Measurements from ENCODE around the gene RAB6B.

The RAB6B gene

GRCh38 chr3:133854264-133855001, 41.2 kb downstream of the RAB6B start:
- DNase-seq, result no peak

- DNase-seq, result no peak
Observed at GRCh38 chr3:133853925-133854227, 41.8 kb downstream of the RAB6B start.

DNA sequence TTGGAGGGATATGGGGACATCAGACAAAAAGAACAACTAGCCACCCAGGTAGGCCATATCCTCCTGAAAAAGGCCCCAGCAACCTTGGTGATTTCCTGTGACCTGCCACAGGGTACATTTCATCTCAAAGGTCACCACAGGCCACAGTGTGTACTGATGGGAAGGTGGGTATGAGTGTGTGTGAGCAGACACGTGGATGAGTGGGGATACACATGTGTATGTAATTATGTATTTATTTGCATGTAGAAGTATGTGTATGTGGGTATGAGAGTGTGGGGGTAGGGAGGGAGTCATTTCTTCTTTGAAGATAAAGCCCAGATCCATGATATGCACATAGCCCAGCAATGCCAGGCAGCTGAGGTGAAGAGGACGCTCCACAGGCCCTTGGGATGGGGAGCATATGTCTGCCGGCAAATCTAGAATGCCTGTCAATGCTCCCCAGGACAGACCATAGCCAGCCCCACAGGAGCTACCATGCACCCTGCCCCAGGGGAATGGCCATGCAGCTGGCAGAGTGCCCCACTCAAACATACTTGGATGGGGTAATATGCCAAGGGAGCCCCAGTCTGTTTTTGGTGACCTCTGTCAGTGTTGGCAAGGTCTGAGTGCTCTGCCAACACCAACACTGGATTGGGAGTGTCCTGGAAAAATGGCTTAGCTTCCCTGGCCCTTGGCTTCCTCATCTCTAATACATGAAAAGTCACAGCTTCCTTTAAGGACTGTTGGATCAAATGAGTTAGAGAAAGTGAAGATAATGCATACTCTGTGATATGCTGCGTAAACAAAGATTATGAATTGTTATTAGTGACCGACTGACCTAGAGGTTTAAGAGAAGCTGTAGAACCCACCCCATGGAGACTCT, 42.4 kb downstream of the RAB6B start:
- DNase-seq, result no peak

- DNase-seq, result no peak
Observed at GRCh38 chr3:133851931-133852330, 43.8 kb downstream of the RAB6B start.

DNA sequence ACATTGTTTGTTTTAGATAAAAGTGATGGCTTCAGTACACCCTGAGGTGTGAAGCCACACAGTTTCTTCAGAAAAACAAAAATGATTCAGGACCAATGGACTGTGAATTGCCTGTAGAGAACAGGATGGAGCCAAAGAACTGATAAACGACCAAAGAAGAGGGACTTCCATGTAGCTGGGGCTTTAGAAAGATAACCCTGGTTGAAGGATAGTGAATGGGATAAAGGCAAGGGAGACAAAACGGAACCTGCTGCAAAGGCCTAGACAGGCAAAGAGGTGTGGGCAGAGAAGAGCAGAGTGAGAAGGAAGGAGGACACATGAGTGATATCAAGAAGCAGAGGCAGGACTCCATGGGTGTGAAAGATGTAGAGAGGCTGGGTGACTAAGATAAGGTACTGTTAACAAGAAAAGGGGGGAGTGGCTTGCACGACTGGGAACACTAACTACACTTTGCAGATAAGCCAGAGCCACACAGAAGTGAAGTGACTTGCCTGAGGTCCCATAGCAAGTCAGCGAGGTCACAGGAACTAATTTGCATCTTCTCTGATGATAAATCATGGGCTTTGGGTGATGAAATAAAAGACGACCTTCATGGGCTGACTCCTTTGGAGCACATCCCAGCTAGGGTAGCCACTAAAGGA, 44.3 kb downstream of the RAB6B start:
- DNase-seq, result no peak

GRCh38 chr3:133850034-133850433, 45.6 kb downstream of the RAB6B start:
- no peak for DNase-seq

- no peak for DNase-seq
Observed at GRCh38 chr3:133849346-133849745, 46.3 kb downstream of the RAB6B start.

DNA sequence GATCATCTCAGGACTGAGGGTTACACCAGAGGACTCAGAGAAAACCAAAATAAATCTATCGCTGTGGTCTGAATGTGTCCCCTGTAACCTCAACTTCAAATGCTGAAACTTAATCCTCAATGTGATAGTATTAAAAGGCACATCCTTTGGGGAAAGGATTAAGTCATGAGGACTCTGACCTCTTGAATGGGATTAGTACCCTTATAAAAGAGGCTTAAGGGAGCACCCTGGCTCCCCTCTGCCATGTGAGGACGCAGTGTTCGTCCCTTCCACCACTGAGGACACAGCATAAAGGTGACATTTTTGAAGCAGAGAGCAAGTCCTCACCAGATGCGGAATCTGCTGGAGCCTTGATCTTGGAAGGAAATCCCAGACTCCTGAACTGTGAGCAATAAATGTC, 50.6 kb downstream of the RAB6B start:
- no peak for DNase-seq

DNA sequence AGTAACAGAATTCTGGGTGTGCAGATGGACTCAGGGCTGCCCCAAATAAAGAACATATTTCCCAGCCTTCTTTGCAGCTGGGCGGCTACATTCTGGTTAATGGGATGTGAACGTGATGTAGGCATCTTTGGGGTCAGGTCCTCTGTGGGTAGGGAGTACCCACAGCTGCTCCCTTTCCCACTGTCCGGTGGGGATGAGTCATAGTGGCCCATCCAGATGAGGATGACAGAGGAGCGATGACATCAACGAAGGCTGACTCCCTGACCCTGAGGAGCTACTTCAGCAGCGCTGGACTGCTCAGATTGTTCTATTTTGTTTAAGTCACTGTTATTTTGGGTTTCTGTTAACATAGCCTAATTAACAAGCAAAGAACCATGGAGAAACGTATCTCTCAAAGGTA, 52.0 kb downstream of the RAB6B start:
- DNase-seq, result no peak

- no peak for DNase-seq
Observed at GRCh38 chr3:133842158-133842557, 53.5 kb downstream of the RAB6B start.

GRCh38 chr3:133841196-133841595, 54.5 kb downstream of the RAB6B start:
- DNase-seq, result no peak

GRCh38 chr3:133840767-133841166, 54.9 kb downstream of the RAB6B start:
- no peak for DNase-seq

GRCh38 chr3:133840055-133840737, 55.5 kb downstream of the RAB6B start:
- DNase-seq, result no peak

- no peak for DNase-seq
Observed at GRCh38 chr3:133838916-133839800, 56.5 kb downstream of the RAB6B start.

DNA sequence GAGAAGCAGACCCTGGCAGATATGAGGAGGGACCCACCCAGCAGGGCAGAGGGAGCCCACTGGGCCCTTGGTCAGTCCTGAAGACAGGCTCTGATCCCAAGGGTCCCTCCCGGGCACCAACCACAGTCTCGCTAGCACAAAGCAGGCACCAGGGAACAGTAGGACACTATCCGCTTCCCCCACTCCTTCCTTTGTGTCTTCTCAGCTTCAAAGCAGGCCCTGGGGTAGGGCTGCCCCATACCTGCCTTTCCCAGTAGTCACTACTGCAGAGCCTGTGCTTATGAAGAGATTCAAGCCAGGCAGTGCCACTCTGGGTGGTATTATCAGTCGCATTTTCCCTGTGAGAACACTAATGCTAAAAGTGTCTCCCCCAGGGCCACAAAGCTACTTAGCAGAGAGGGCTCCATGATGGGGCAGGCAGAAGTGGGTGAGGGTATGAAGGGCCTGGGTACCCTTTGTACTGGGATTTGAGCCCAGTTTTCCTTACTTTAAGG, 57.3 kb downstream of the RAB6B start:
- DNase-seq, result no peak

DNA sequence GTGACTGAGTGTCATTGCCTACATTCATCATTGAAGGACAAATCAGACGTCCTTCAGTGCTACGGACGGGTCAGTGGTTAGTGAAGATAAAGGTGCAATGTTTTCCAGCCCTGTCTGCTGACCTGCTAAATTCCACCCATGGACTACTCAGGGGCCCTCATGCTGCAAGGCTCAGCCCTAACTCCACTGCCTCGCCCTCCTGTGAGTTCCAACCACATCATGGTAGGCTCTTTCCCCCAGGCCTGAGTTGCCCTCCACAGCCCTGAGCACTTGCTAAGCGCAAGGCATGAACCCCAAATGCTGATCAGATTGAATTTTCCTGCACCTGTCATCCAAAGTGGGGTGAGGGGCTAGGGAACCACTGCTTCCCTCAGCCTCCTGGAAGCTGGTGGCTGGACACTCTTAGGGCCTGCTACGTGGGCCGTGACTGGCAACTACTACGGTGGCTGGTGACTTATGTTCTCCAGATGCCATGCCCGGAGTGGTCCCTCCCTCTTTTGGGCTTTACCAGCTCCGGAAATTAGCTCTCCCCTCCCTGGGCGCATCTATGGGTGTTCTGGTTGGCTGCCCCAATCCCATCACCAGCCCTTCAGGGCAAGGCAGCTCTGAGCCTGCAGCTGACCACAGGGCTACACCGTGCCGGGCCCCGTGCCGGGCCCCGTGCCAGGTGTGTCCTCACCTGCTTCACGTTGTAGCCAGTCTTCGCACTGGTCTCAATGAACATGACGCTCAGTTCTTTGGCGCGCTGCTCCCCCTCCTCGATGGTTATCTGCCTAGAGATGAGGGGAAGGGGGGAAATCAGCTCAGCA, 58.0 kb downstream of the RAB6B start:
- DNase-seq, result no peak

DNA sequence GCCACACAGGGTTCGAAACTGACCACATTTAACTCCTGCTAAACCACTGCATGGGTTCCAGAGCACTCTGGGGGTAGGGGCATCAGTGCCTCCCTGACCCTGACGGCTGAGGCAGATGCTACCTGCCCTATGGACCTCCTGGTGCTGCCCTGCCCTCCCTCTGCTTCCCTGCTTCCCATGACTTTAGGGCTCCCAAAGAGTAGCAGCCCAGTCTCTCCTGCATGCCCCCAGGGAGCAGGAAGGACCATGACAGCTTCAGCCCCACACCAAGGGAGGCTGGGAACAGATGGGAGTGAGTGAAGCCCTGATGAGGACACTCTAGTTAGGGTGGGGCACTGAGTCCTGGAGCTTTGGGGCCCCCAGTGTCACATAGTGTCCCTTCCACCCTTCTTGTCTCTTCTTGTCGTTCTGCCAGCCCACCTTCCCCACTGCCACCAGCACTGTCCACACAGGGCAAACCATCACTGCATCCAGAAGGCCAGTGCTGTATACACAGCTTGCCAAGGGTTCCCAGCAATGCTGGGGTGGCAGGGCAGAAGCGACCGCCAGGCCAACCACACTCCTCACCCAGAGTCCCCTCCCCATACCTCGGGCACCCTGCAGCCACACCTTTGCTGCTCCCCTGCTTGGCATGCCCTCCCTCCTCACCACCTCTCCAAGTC, 59.1 kb downstream of the RAB6B start:
- no peak for DNase-seq

- DNase-seq, result no peak
Observed at GRCh38 chr3:133835961-133836360, 59.7 kb downstream of the RAB6B start.

DNA sequence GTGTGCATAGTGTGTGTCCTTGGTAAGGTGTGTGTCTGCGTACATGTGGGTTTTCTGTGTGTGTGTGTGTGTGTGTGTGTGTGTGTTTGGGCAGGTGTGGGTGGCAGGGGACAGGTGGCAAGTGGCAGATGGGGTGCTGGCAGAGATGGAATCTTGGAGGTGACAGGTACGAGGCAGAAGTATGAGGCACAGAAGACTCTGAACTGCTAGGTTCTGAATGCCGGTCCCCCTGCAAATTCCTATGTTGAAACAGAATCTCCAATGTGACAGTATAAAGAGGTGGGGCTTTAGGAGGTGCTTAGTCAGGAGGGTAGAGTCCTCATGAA, 60.3 kb downstream of the RAB6B start:
- DNase-seq, result no peak

DNA sequence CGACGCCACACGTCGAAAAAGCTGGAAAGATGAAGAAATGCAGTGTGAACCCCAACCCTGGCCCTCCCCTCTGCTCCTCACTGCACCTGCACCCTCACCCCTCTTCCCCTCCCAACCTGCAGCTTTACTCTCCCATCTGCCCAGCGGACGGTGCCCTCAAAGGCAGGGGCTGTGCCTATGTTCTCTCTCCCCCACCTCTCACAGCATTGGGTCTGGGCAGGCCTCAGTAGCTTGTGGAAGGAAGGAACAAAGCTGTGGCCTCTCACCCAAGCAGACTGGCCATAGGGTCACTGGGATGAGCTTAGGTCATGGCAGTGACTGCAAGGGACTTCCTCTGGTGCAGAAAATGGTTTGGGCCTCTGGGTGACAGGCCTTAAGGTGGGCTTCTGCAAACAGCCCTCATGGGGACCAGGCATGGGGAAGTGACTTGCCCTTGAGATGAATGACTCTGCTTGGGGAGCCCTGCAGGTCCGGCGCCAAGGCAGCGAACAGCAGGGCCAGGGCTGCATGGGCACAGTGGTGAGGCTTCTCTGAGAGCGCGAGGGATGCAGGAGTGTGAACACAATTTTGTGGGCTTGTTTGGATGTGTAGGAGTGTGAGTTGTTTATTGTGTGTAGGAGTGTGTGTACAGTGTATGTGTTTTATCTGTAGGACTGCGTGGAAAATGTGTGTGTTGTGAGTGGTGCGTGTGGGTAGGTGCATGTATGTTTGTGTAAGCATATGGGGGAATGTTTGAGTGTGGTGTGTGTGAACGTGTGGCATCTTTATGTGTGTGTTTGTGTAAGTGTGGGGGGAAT, 60.9 kb downstream of the RAB6B start:
- DNase-seq, result no peak
